ENCODE data around the gene UNC119B.
A peak's percentile ranks its signal among the peaks of the same experiment; 100 is the strongest.

Gene UNC119B

DNA sequence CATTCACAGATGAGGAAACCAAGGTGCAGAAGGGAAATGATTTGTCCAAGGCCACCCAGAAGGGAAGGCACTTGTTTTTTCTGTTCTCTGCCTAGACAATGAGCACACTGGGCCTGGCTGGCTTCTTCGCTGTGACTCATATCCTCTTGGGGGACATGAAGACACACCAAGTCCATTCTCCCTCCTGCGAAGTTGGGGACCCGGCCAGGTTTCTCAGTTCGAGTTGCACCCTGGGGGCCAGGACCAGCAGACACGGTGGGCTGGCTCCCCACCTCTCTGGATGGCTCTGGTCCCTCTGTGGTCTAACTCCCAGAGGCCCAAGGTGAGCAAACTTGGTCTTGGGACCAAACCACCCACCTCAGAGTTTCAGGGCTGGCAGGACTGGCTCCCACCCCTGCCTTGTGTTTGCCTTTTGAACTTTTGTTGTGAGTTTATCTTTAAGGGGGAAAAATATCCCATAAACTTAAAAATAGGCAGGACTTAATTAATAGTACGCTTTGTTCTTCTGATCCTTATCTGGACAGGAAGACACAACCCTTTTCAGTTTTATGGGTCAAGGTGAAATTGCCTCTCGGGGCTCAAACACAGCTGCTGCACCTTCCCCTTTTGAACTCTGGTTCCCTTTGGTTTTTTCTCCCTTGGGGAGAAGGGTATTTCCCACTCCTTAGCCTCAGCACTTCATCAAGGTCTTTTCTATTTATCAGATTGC is 32.3 kb upstream of the UNC119B start:
- H3K4me3 ChIP-seq (ENCODE audit: low read depth, low read length) = no peak overlapping the region
- TF ChIP-seq, protein P1, sequence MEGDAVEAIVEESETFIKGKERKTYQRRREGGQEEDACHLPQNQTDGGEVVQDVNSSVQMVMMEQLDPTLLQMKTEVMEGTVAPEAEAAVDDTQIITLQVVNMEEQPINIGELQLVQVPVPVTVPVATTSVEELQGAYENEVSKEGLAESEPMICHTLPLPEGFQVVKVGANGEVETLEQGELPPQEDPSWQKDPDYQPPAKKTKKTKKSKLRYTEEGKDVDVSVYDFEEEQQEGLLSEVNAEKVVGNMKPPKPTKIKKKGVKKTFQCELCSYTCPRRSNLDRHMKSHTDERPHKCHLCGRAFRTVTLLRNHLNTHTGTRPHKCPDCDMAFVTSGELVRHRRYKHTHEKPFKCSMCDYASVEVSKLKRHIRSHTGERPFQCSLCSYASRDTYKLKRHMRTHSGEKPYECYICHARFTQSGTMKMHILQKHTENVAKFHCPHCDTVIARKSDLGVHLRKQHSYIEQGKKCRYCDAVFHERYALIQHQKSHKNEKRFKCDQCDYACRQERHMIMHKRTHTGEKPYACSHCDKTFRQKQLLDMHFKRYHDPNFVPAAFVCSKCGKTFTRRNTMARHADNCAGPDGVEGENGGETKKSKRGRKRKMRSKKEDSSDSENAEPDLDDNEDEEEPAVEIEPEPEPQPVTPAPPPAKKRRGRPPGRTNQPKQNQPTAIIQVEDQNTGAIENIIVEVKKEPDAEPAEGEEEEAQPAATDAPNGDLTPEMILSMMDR (IDR thresholded peaks at IDR 0.05; ENCODE audit: low read depth, low read length, missing control alignments) = no peak
- no peaks in the 10 kb centered on the region for H3K36me3 ChIP-seq (replicated peaks)
- no peaks in the 10 kb centered on the region for H3K27me3 ChIP-seq (replicated peaks)
- in situ Hi-C loops (cut with HindIII; ENCODE audit: low pct_ligation_motif_present, low sequenced_read_pairs) = no loop called here
- DNase-seq = peak; percentile 32
- H3K27ac ChIP-seq = no peak overlapping the region

- Histone ChIP-seq H3K27ac (no peak overlapping the region), H3K27me3 (replicated peaks) (no peaks in the 10 kb centered on the region), H3K36me3 (replicated peaks) (no peaks in the 10 kb centered on the region), H3K4me3 (ENCODE audit: low read depth, low read length) (no peak overlapping the region)
- in situ Hi-C loops (cut with HindIII; ENCODE audit: low pct_ligation_motif_present, low sequenced_read_pairs) = no loop called here
- no peak for DNase-seq
- TF ChIP-seq, protein P1 (IDR thresholded peaks at IDR 0.05; ENCODE audit: low read depth, low read length, missing control alignments) = no peak
These were observed 31.7 kb upstream of the UNC119B start for GRCh38 chr12:120678572-120678971.

DNA sequence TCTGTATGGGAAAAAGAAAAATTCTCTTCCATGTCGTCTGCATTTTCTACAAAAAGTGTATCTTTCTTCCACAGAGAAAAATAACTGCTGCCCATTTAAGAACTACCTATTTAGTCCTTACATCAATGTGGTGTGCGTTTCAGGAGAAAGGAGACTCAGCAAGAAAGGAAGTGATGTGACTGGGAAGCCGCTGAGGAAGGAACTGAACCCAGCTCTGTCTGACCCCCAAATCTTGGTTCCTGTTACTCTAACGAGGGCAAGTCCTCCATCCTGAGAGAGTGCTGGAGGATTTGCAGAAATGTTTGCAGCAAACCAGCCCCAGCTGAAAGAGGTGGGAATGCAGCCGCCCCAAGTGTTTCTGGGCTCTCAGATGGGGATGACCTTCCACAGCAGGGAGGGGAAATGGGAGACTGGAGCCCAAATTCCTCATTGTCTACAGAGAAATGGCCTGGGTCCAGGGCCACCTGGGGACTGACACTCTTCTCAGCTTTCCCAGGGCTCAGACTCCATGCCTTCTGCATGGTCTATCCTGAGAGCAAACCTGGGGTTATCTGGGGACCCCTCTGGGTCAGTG is 30.0 kb upstream of the UNC119B start:
- TF ChIP-seq, protein P1 (IDR thresholded peaks at IDR 0.05; ENCODE audit: low read depth, low read length, missing control alignments) = no peak
- in situ Hi-C loops (cut with HindIII; ENCODE audit: low pct_ligation_motif_present, low sequenced_read_pairs) = no loop called here
- H3K27ac ChIP-seq = no peak overlapping the region
- H3K4me3 ChIP-seq (ENCODE audit: low read depth, low read length) = no peak overlapping the region
- H3K36me3 ChIP-seq (replicated peaks) = no peaks in the 10 kb centered on the region
- H3K27me3 ChIP-seq (replicated peaks) = no peaks in the 10 kb centered on the region
- DNase-seq = no peak

GRCh38 chr12:120684523-120684932 is 25.7 kb upstream of the UNC119B start:
- Histone ChIP-seq H3K27ac (no peak overlapping the region), H3K36me3 (replicated peaks) (no peaks in the 10 kb centered on the region), H3K4me3 (ENCODE audit: low read depth, low read length) (no peak overlapping the region), H3K27me3 (replicated peaks) (no peaks in the 10 kb centered on the region)
- in situ Hi-C loops (cut with HindIII; ENCODE audit: low pct_ligation_motif_present, low sequenced_read_pairs) = no loop called here
- TF ChIP-seq, protein P1 (IDR thresholded peaks at IDR 0.05; ENCODE audit: low read depth, low read length, missing control alignments) = no peak
- DNase-seq = peak; percentile 12

GRCh38 chr12:120685522-120685921 is 24.7 kb upstream of the UNC119B start:
- no peaks in the 10 kb centered on the region for H3K27me3 ChIP-seq (replicated peaks)
- in situ Hi-C loops (cut with HindIII; ENCODE audit: low pct_ligation_motif_present, low sequenced_read_pairs) = no loop called here
- no peaks in the 10 kb centered on the region for H3K36me3 ChIP-seq (replicated peaks)
- no peak for DNase-seq
- H3K4me3 ChIP-seq (ENCODE audit: low read depth, low read length) = no peak overlapping the region
- H3K27ac ChIP-seq = no peak overlapping the region
- TF ChIP-seq, protein P1 (IDR thresholded peaks at IDR 0.05; ENCODE audit: low read depth, low read length, missing control alignments) = no peak

Measured in brain microvascular endothelial cell (primary cell).